Trophoblast cell (in vitro differentiated cells and primary cell): Measurements from ENCODE around the gene AGAP4.
"Not testable (repeated sequence)": the region's sequence is repeated elsewhere in the genome, so short reads cannot be mapped to it uniquely, and the experiment has no call there.

Source experiments
- DNase-seq, 2 donors: peaks; one replicate each; pipeline ENCODE4 v3.0.0-alpha.2; 2016
- H2AFZ ChIP-seq: 2 replicates; pipeline ENCODE4 v1.6.1; 2013; ENCODE audit warnings: low read length, moderate library complexity, mild to moderate bottlenecking; ENCODE audit not compliant: insufficient read depth, poor library complexity
- H2AK5ac ChIP-seq: 2 replicates; pipeline ENCODE4 v1.6.1; 2013; ENCODE audit warnings: mild to moderate bottlenecking, low read length
- H2BK120ac ChIP-seq: 2 replicates; pipeline ENCODE4 v1.6.1; 2013; ENCODE audit warnings: low read length, mild to moderate bottlenecking, moderate library complexity; ENCODE audit not compliant: insufficient read depth, poor library complexity
- H2BK12ac ChIP-seq: 2 replicates; pipeline ENCODE4 v1.6.1; 2013; ENCODE audit warnings: mild to moderate bottlenecking, low read length, moderate library complexity
- H2BK5ac ChIP-seq: 2 replicates; pipeline ENCODE4 v1.6.1; 2013; ENCODE audit warnings: low read length, low read depth, moderate library complexity, mild to moderate bottlenecking; ENCODE audit not compliant: poor library complexity
- H3K14ac ChIP-seq: 2 replicates; pipeline ENCODE4 v1.6.1; 2013; ENCODE audit warnings: mild to moderate bottlenecking, low read length
- H3K18ac ChIP-seq: 2 replicates; pipeline ENCODE4 v1.6.1; 2013; ENCODE audit warnings: mild to moderate bottlenecking, low read length
- H3K23ac ChIP-seq: 2 replicates; pipeline ENCODE4 v1.6.1; 2013; ENCODE audit warnings: low read length
- H3K27ac ChIP-seq: 2 replicates; pipeline ENCODE4 v1.5.1; 2013; ENCODE audit warnings: low read depth, mild to moderate bottlenecking, inconsistent platforms, low read length, moderate library complexity
- H3K27me3 ChIP-seq: 2 replicates; pipeline ENCODE4 v1.6.1; 2013; ENCODE audit warnings: inconsistent platforms, mild to moderate bottlenecking, low read length, moderate library complexity; ENCODE audit not compliant: insufficient read depth
- H3K36me3 ChIP-seq, 2 experiments: 1 replicate in 1 of 2; 2 replicates in 1 of 2; pipeline ENCODE4 v1.6.1; 2013; ENCODE audit warnings: low read length in 2 of 2, mild to moderate bottlenecking in 2 of 2, moderate library complexity in 1 of 2; ENCODE audit not compliant: insufficient read depth in 2 of 2, control insufficient read depth in 1 of 2
- H3K4ac ChIP-seq: 2 replicates; pipeline ENCODE4 v1.6.1; 2013; ENCODE audit warnings: low read depth, mild to moderate bottlenecking, low read length, moderate library complexity
- H3K4me1 ChIP-seq, 2 experiments: 1 replicate in 1 of 2; 2 replicates in 1 of 2; pipeline ENCODE4 v1.6.1; 2013; ENCODE audit warnings: low read length in 2 of 2, mild to moderate bottlenecking in 2 of 2, moderate library complexity in 1 of 2; ENCODE audit not compliant: insufficient read depth in 2 of 2, control insufficient read depth in 1 of 2
- H3K4me2 ChIP-seq: 2 replicates; pipeline ENCODE4 v1.6.1; 2013; ENCODE audit warnings: inconsistent platforms, mild to moderate bottlenecking, low read length, moderate library complexity
- H3K4me3 ChIP-seq: 2 replicates; pipeline ENCODE4 v1.5.1; 2013; ENCODE audit warnings: mild to moderate bottlenecking, low read depth, low read length, inconsistent platforms
- H3K79me1 ChIP-seq: one replicate; pipeline ENCODE4 v1.6.1; 2013; ENCODE audit warnings: low read length
- H3K79me2 ChIP-seq: 2 replicates; pipeline ENCODE4 v1.6.1; 2013; ENCODE audit warnings: low read length, mild to moderate bottlenecking; ENCODE audit not compliant: control insufficient read depth, insufficient read depth, poor library complexity
- H3K9ac ChIP-seq: 2 replicates; pipeline ENCODE4 v1.6.1; 2013; ENCODE audit warnings: mild to moderate bottlenecking, low read length
- H3K9me3 ChIP-seq: 2 replicates; pipeline ENCODE4 v1.6.1; 2013; ENCODE audit warnings: low read depth, mild to moderate bottlenecking, control low read depth, inconsistent platforms, low read length; ENCODE audit not compliant: insufficient read depth
- H4K12ac ChIP-seq: 2 replicates; pipeline ENCODE4 v1.6.1; 2013; ENCODE audit warnings: low read depth, mild to moderate bottlenecking, low read length, moderate library complexity
- H4K8ac ChIP-seq: 2 replicates; pipeline ENCODE4 v1.6.1; 2013; ENCODE audit warnings: low read depth, mild to moderate bottlenecking, low read length, moderate library complexity
- H4K91ac ChIP-seq: one replicate; pipeline ENCODE4 v1.6.1; 2013; ENCODE audit warnings: low read depth, mild to moderate bottlenecking, low read length, moderate library complexity
- WGBS: extraction: QIAGEN DNeasy Blood & Tissue Kit; methylation state at CpG from one replicate; pipeline ENCODE4 v1.1.7; 2013; ENCODE audit warnings: missing lambda C conversion rate; ENCODE audit not compliant: insufficient read length, insufficient coverage; ENCODE audit errors: extremely low coverage; 5-methylcytosine and 5-hydroxymethylcytosine counted together

The AGAP4 gene

DNA sequence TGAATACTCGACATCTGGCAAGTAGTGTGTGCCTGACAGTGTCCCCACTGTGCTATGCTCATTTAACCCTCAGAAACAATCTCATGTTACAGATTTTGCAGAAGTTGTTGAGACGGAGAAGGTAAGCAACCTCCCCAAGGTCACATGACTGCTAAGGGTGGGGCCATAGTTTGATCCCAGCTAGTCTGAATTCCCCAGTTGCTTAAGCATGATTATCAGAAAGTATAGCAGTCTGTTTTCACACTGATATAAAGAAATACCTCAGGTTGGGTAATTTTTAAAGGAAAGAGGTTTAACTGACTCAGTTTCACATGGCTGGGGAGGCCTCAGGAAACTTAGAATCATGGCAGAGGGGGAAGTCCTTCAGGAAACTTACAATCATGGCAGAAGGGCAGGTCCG is 1.2 kb upstream of the AGAP4 start:
- not testable (repeated sequence) for H2BK5ac ChIP-seq, H3K79me2 ChIP-seq, H3K79me1 ChIP-seq, H3K4me2 ChIP-seq, H3K4me3 ChIP-seq, H4K8ac ChIP-seq, H3K4ac ChIP-seq, H2AFZ ChIP-seq, H3K9me3 ChIP-seq, H3K27ac ChIP-seq, H3K14ac ChIP-seq, DNase-seq, H2AK5ac ChIP-seq, H3K27me3 ChIP-seq, H2BK120ac ChIP-seq, H3K9ac ChIP-seq, H2BK12ac ChIP-seq, H3K23ac ChIP-seq, H4K91ac ChIP-seq, H3K4me1 ChIP-seq, H3K18ac ChIP-seq, H3K36me3 ChIP-seq, H4K12ac ChIP-seq
- WGBS, result no CpG with 5 or more reads among the region's 3 CpGs

DNA sequence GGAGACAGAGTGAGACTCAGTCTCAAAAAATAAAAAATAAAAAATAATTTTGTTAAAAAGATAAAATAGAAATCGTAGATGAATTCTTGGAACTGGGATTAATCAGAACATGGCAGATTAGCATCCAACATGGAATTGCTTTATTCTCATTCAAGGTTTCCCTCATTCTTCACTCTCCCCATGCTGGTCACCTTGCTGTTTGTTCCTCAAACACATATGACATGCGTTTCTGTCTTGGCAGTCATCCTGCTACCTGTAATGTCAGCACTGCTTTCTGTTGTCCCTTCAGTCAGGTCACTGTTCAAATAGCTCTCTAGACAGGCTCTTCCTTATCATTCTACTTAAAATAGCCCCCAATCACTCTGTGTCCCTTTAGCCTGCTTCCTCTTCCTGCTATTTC is 24.4 kb downstream of the AGAP4 start:
- H3K4me2 ChIP-seq, H3K27ac ChIP-seq, H4K12ac ChIP-seq, H3K18ac ChIP-seq, H2AFZ ChIP-seq, H3K4ac ChIP-seq, H2BK5ac ChIP-seq, H3K9me3 ChIP-seq, H3K4me1 ChIP-seq, H3K36me3 ChIP-seq, H3K27me3 ChIP-seq, H4K91ac ChIP-seq, H2AK5ac ChIP-seq, H2BK12ac ChIP-seq, H3K14ac ChIP-seq, H4K8ac ChIP-seq, H2BK120ac ChIP-seq, H3K79me2 ChIP-seq, H3K4me3 ChIP-seq, H3K23ac ChIP-seq, H3K9ac ChIP-seq, H3K79me1 ChIP-seq, DNase-seq: not testable (repeated sequence)
- no CpG with 5 or more reads among the region's 2 CpGs for WGBS

DNA sequence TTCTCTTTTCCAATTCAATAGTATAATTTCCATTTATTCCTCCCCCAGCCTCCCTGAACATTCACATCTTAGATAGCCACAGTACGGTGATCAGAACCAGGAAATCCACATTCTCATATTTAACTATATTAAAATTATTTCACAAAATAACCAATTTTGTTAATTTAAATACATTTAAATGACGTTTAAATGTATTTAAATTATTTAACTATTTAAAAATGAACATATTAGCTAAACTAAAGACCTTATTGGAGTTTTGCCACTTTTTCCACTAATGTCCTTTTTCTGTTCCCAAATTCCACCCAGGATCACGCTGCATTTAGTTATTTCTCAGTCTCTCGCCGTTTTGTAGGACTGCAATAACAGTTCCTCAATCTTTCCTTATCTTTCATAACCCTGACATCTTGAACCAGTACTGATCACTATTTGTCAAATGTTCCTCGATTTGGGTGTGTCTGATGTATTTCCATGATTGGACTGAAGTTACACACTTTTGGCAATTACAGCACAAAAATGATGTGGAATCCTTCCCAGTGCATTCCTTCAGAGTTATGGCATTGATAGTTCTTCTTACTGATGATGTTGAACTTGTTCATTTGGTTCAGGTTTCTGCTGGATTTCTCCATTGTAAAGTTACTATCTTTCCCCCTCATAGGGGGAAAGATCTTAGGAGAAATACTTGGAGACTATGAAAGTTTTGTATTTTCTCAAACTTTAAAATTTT is 27.0 kb downstream of the AGAP4 start:
- H2BK120ac ChIP-seq, H3K27me3 ChIP-seq, H3K9ac ChIP-seq, H3K4me1 ChIP-seq, H4K8ac ChIP-seq, H2BK5ac ChIP-seq, H2AK5ac ChIP-seq, H3K79me1 ChIP-seq, H3K36me3 ChIP-seq, H3K18ac ChIP-seq, H4K12ac ChIP-seq, H3K79me2 ChIP-seq, H3K4me3 ChIP-seq, H3K14ac ChIP-seq, DNase-seq, H4K91ac ChIP-seq, H3K9me3 ChIP-seq, H3K4ac ChIP-seq, H3K23ac ChIP-seq, H2AFZ ChIP-seq, H3K4me2 ChIP-seq, H3K27ac ChIP-seq, H2BK12ac ChIP-seq: not testable (repeated sequence)
- no CpG with 5 or more reads among the region's 6 CpGs for WGBS

- no peak overlapping the region for H3K4ac ChIP-seq
- no peaks in the 10 kb centered on the region for H3K4me1 ChIP-seq
- no CpG with 5 or more reads among the region's 9 CpGs for whole genome bisulfite sequencing
Observed at GRCh38 chr10:45819552-45819951, 27.7 kb downstream of the AGAP4 start.

More at GRCh38 chr10:45819552-45819951, 27.7 kb downstream of the AGAP4 start:
- Histone ChIP-seq H2AK5ac (no peak overlapping the region), H2BK5ac (no peak overlapping the region), H3K23ac (no peak overlapping the region), H3K27me3 (no peaks in the 10 kb centered on the region), H3K4me3 (no peak overlapping the region), H4K12ac (no peak overlapping the region), H3K14ac (no peak overlapping the region), H3K27ac (no peak overlapping the region), H2AFZ (no peak overlapping the region), H2BK12ac (no peak overlapping the region), H3K79me2 (no peaks in the 10 kb centered on the region), H3K36me3 (no peaks in the 10 kb centered on the region), H2BK120ac (no peak overlapping the region), H3K9ac (no peak overlapping the region), H4K91ac (no peak overlapping the region), H3K9me3 (peaks cover 9% of the 10 kb centered on the region), H3K79me1 (no peaks in the 10 kb centered on the region), H3K4me2 (no peak overlapping the region), H4K8ac (no peak overlapping the region), H3K18ac (no peak overlapping the region)
- DNase-seq, result no peak
